ENCODE results near the gene MBD6. TPM values are rescaled to one million over a fixed set of nuclear protein-coding genes. Genes with fewer than 3 reads are reported as not detected.

MBD6 gene
- total RNA-seq, 3 donors from 2014 or later = 116 to 137 (median 120) TPM

DNA sequence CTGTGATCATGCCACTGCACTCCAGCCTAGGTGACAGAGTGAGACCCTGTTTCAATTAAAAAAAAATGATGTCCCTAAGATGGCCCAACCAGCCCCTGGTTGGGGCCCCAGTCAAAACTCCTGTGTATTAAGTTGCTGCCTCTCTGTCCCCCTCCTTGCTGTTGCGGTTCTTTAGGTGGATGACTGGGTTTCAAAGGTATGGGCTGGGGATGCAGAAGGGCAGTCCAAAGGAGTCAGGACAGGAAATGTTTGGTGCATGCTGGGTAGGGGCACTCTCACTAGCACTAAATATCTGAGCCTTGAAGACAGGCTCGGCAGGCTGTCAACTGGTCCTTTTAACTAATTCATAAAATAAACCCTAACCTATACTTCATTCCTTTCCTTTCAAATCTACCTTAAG is 56.4 kb downstream of the MBD6 start:
- Histone ChIP-seq H3K4me3 (no peak overlapping the region), H3K9me3 (no peaks in the 10 kb centered on the region), H3K4me1 (ENCODE audit: low read depth) (no peaks in the 10 kb centered on the region), H3K36me3 (ENCODE audit: low read depth) (no peaks in the 10 kb centered on the region)
- no peak for ATAC-seq
- no peak for DNase-seq
- TF ChIP-seq, protein P1, sequence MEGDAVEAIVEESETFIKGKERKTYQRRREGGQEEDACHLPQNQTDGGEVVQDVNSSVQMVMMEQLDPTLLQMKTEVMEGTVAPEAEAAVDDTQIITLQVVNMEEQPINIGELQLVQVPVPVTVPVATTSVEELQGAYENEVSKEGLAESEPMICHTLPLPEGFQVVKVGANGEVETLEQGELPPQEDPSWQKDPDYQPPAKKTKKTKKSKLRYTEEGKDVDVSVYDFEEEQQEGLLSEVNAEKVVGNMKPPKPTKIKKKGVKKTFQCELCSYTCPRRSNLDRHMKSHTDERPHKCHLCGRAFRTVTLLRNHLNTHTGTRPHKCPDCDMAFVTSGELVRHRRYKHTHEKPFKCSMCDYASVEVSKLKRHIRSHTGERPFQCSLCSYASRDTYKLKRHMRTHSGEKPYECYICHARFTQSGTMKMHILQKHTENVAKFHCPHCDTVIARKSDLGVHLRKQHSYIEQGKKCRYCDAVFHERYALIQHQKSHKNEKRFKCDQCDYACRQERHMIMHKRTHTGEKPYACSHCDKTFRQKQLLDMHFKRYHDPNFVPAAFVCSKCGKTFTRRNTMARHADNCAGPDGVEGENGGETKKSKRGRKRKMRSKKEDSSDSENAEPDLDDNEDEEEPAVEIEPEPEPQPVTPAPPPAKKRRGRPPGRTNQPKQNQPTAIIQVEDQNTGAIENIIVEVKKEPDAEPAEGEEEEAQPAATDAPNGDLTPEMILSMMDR (IDR thresholded peaks at IDR 0.05) = no peak
- intact Hi-C loops (cut with DNase I, micrococcal nuclease) = no loop called here

Small RNAs within 50 kb of the gene (microRNA-seq; reads per million reads assigned to microRNA genes)
- gene MIR616 = 1.6 reads per million
- not detected for gene MIR6758

Other genes with a start within 250 kb of the MBD6 start
- 10 to 100 TPM; 43.9 to 80.8 (median 80.6) TPM for gene R3HDM2, start 91.8 kb upstream of the MBD6 start, total RNA-seq
- gene INHBC, start 88.0 kb upstream of the MBD6 start, total RNA-seq = not detected
- gene INHBE, start 67.5 kb upstream of the MBD6 start, total RNA-seq = not detected
- gene GLI1, start 63.0 kb upstream of the MBD6 start, total RNA-seq = 1 to 10 TPM in 2 of 3 donors, under 1 TPM in 1; 0.46 to 2.0 (median 1.9) TPM
- 10 to 100 TPM in 2 of 3 donors, 1 to 10 TPM in 1; 8.8 to 18.5 (median 15.0) TPM for gene ARHGAP9, start 43.0 kb upstream of the MBD6 start, total RNA-seq
- 100 to 1,000 TPM in 1 of 3 donors, 10 to 100 TPM in 2; 63.7 to 117 (median 94.7) TPM for gene MARS1, start 34.8 kb upstream of the MBD6 start, total RNA-seq
- 10 to 100 TPM; 14.1 to 36.4 (median 19.1) TPM for gene DDIT3, start 2.3 kb upstream of the MBD6 start, total RNA-seq
- gene DCTN2, start 24.4 kb downstream of the MBD6 start, total RNA-seq = 100 to 1,000 TPM; 138 to 140 (median 140) TPM
- 1 to 10 TPM in 2 of 3 donors, under 1 TPM in 1; 0.61 to 9.1 (median 1.2) TPM for gene KIF5A, start 27.2 kb downstream of the MBD6 start, total RNA-seq
- 10 to 100 TPM; 39.0 to 55.5 (median 54.2) TPM for gene PIP4K2C, start 68.4 kb downstream of the MBD6 start, total RNA-seq
- 10 to 100 TPM in 1 of 3 donors, 1 to 10 TPM in 2; 4.3 to 65.5 (median 7.0) TPM for gene DTX3, start 82.0 kb downstream of the MBD6 start, total RNA-seq
- 100 to 1,000 TPM in 1 of 3 donors, 10 to 100 TPM in 1, 1 to 10 TPM in 1; 5.0 to 129 (median 11.0) TPM for gene ARHGEF25, start 88.6 kb downstream of the MBD6 start, total RNA-seq
- 1 to 10 TPM in 1 of 3 donors, under 1 TPM in 2; 0.64 to 2.2 (median 0.65) TPM for gene B4GALNT1, start 110.4 kb downstream of the MBD6 start, total RNA-seq
- 100 to 1,000 TPM; 230 to 282 (median 282) TPM for gene OS9, start 171.3 kb downstream of the MBD6 start, total RNA-seq
- gene AGAP2, start 215.9 kb downstream of the MBD6 start, total RNA-seq = 1 to 10 TPM; 1.3 to 2.7 (median 2.2) TPM
- gene TSPAN31, start 222.2 kb downstream of the MBD6 start, total RNA-seq = 10 to 100 TPM; 29.2 to 39.8 (median 30.5) TPM
- 10 to 100 TPM; 41.4 to 62.7 (median 60.2) TPM for gene CDK4, start 229.5 kb downstream of the MBD6 start, total RNA-seq
- gene MARCHF9, start 232.3 kb downstream of the MBD6 start, total RNA-seq = 10 to 100 TPM; 10.5 to 15.1 (median 11.7) TPM
- gene CYP27B1, start 244.3 kb downstream of the MBD6 start, total RNA-seq = 1 to 10 TPM; 1.2 to 2.1 (median 1.4) TPM
- gene METTL1, start 249.3 kb downstream of the MBD6 start, total RNA-seq = 10 to 100 TPM; 10.1 to 15.3 (median 10.6) TPM
- 1 to 10 TPM; 5.3 to 7.3 (median 6.2) TPM for gene EEF1AKMT3, start 249.8 kb downstream of the MBD6 start, total RNA-seq